HepG2 (cell line): ENCODE measurements around the gene ADGRV1. TPM values are rescaled to one million over a fixed set of nuclear protein-coding genes. Genes with fewer than 3 reads are reported as not detected.

Experiments
- ATAC-seq: fragments of 200-7000 bp; cut with Tn5 transposase; 3 replicates; pipeline ENCODE4 v1.9.1; 2020; ENCODE audit warnings: mild to moderate bottlenecking, moderate library complexity
- BruUV-seq: library from RNA; stranded (reverse); fragments of 400-500 nt; replicated peaks from 2 replicates; lab custom pipeline; 2021; lab: Mats Ljungman, UMichigan
- CTCF ChIA-PET: fragments of 300-600 bp; formaldehyde crosslinking; extraction: SDS; loops from one replicate; lab custom pipeline; 2021; ENCODE audit warnings: low total read pairs, inconsistent platforms, low intra/inter-chr PET ratio; lab: Yijun Ruan, JAX
- POLR2A ChIA-PET: fragments of 350-600 bp; sonication (Branson Sonifier 250); formaldehyde crosslinking; loops from one replicate; lab custom pipeline; 2020; ENCODE audit warnings: antibody characterized with exemption, inconsistent platforms; lab: Yijun Ruan, JAX
- DNase-seq: peaks from one replicate; pipeline ENCODE4 v3.0.0-alpha.2; 2015; ENCODE audit warnings: low spot score
- FAIRE-seq: peaks from 3 replicates; lab custom pipeline; 2011; peaks lifted over from hg19 to GRCh38; lab: Jason Lieb, UNC
- H2AFZ ChIP-seq: one replicate; pipeline ENCODE4 v1.6.1; 2011; ENCODE audit warnings: low read length, inconsistent platforms
- H3K27ac ChIP-seq: fragments of 300-600 bp; 3 replicates; pipeline ENCODE4 v1.8.0; 2011; ENCODE audit warnings: mixed run types, mild to moderate bottlenecking, mixed read lengths, low read length, inconsistent platforms; ENCODE audit not compliant: insufficient read depth; ENCODE audit errors: extremely low read length
- H3K27me3 ChIP-seq, 2 experiments: fragments of 200-600 bp in 1 of 2; 2 replicates in 1 of 2; 3 replicates in 1 of 2; pipeline versions ENCODE4 v1.6.0 to v1.8.0; 2011; ENCODE audit warnings: low read length in 2 of 2, mild to moderate bottlenecking in 2 of 2, moderate library complexity in 2 of 2, inconsistent platforms in 1 of 2; ENCODE audit not compliant: insufficient read depth in 2 of 2, control insufficient read depth in 1 of 2
- H3K36me3 ChIP-seq, 2 experiments: fragments of 200-600 bp in 1 of 2; replicated peaks in 1 of 2; 2 replicates in 1 of 2; 3 replicates in 1 of 2; pipeline versions ENCODE4 v1.5.1 to v1.8.0; 2011; ENCODE audit warnings: low read length in 2 of 2, inconsistent platforms in 1 of 2; ENCODE audit not compliant: insufficient read depth in 2 of 2, control insufficient read depth in 1 of 2
- H3K4me1 ChIP-seq: 2 replicates; pipeline ENCODE4 v1.5.1; 2012; ENCODE audit warnings: low read length, inconsistent platforms; ENCODE audit not compliant: insufficient read depth
- H3K4me2 ChIP-seq: 2 replicates; pipeline ENCODE4 v1.6.0; 2011; ENCODE audit warnings: low read depth, low read length, inconsistent platforms
- H3K4me3 ChIP-seq, 3 experiments: fragments of 200-600 bp in 1 of 3; sonication (generic), shearing (Covaris generic) in 1 of 3; replicated peaks in 1 of 3; 2 replicates each; pipeline ENCODE4 v1.5.1; 2011 to 2016; ENCODE audit warnings: low read length in 3 of 3, inconsistent platforms in 2 of 3, low read depth in 2 of 3, mild to moderate bottlenecking in 2 of 3, control low read depth in 1 of 3, mixed read lengths in 1 of 3; ENCODE audit not compliant: insufficient read depth in 1 of 3
- H3K79me2 ChIP-seq: one replicate; pipeline ENCODE4 v1.6.1; 2011; ENCODE audit warnings: low read length, inconsistent platforms; ENCODE audit not compliant: insufficient read depth
- H3K9ac ChIP-seq: 2 replicates; pipeline ENCODE4 v1.6.0; 2011; ENCODE audit warnings: mild to moderate bottlenecking, low read depth, low read length, inconsistent platforms; ENCODE audit not compliant: insufficient read depth
- H3K9me3 ChIP-seq: 2 replicates; pipeline ENCODE4 v1.5.1; 2012; ENCODE audit warnings: mild to moderate bottlenecking, low read length
- H4K20me1 ChIP-seq: 2 replicates; pipeline ENCODE4 v1.6.0; 2011; ENCODE audit warnings: inconsistent platforms, mild to moderate bottlenecking, low read length, moderate library complexity; ENCODE audit not compliant: insufficient read depth
- ARNTL ChIP-seq: sonication (generic); formaldehyde crosslinking; IDR thresholded peaks from 2 replicates; pipeline ENCODE4 v1.4.0; 2020; ENCODE audit warnings: mild to moderate bottlenecking, missing genetic modification reagents
- FIP1L1 ChIP-seq: fragments of 200-400 bp; formaldehyde crosslinking; IDR thresholded peaks from 2 replicates; pipeline ENCODE4 v1.6.1; 2018; ENCODE audit warnings: low read depth, mild to moderate bottlenecking, low read length, moderate library complexity, borderline replicate concordance; ENCODE audit not compliant: insufficient read depth
- HOXA3 ChIP-seq: sonication (generic); formaldehyde crosslinking; IDR thresholded peaks from 2 replicates; pipeline ENCODE4 v1.5.0; 2020; ENCODE audit warnings: missing genetic modification reagents
- MAFF ChIP-seq: IDR thresholded peaks from 2 replicates; pipeline ENCODE4 v1.6.1; 2011; ENCODE audit warnings: low read depth, low read length, improper control_type of control experiment
- MAFK ChIP-seq, 2 experiments: IDR thresholded peaks in 1 of 2; conservative IDR thresholded peaks in 1 of 2; 2 replicates each; pipeline ENCODE4 v1.6.1; 2011; ENCODE audit warnings: improper control_type of control experiment in 2 of 2, low read length in 2 of 2
- MEIS2 ChIP-seq: sonication (generic); formaldehyde crosslinking; IDR thresholded peaks from 2 replicates; pipeline ENCODE4 v1.9.0; 2021; ENCODE audit warnings: mild to moderate bottlenecking, missing genetic modification reagents
- PAX8 ChIP-seq: sonication (generic); formaldehyde crosslinking; IDR thresholded peaks from 2 replicates; pipeline ENCODE4 v1.8.0; 2022; ENCODE audit warnings: mild to moderate bottlenecking, missing genetic modification reagents, borderline replicate concordance
- ZFP36L1 ChIP-seq: sonication (generic); formaldehyde crosslinking; IDR thresholded peaks from 2 replicates; pipeline ENCODE4 v1.8.0; 2022; ENCODE audit warnings: mild to moderate bottlenecking, missing genetic modification reagents, moderate library complexity
- ZNF629 ChIP-seq: sonication (generic); formaldehyde crosslinking; conservative IDR thresholded peaks from 2 replicates; pipeline ENCODE4 v1.5.0; 2020; ENCODE audit warnings: missing genetic modification reagents
- ZNF670 ChIP-seq: sonication (generic); formaldehyde crosslinking; IDR thresholded peaks from 2 replicates; pipeline ENCODE4 v1.8.0; 2022; ENCODE audit warnings: mild to moderate bottlenecking, missing genetic modification reagents, borderline replicate concordance
- WGBS: methylation state at CpG from one replicate; pipeline ENCODE4 v1.1.6; 2017; ENCODE audit warnings: low lambda C conversion rate; 5-methylcytosine and 5-hydroxymethylcytosine counted together
- in situ Hi-C: cut with HindIII; loops from 2 replicates; pipeline ENCODE4 v1.10.0; 2017; ENCODE audit warnings: low pct_unique_long_range_greater_than_20kb; ENCODE audit not compliant: extremely low pct_ligation_motif_present
- intact Hi-C: fragments of 100-400 bp; cut with micrococcal nuclease; formaldehyde crosslinking; loops from one replicate; pipeline ENCODE4 v1.10.0; 2022; ENCODE audit not compliant: unreplicated experiment
- polyA plus RNA-seq, 8 experiments: library from polyadenylated mRNA; depleted of rRNA in 3 of 8; stranded (reverse) in 7 of 8; unstranded in 1 of 8; fragments of >200 nt; fragmentation: Illumina TruSeq in 4 of 8; extraction: Trizol in 4 of 8; gene quantifications; 2 replicates each; pipeline versions ENCODE4 v1.2.1 to v1.2.3, GENCODE V29; 2011 to 2016; ENCODE audit warnings: low read depth in 4 of 8, missing spikeins in 1 of 8, mixed read lengths in 1 of 8; ENCODE audit not compliant: insufficient read depth in 1 of 8
- total RNA-seq, 5 experiments: library from RNA; depleted of rRNA; stranded (reverse); fragments of >200 nt; fragmentation: Illumina TruSeq; extraction: Trizol; gene quantifications; 2 replicates each; pipeline ENCODE4 v1.2.3, GENCODE V29; 2016; ENCODE audit warnings: low read depth in 1 of 5
- TF ChIP-seq, protein P1 (sequence below): sonication (generic); formaldehyde crosslinking; IDR thresholded peaks from 2 replicates; pipeline ENCODE4 v1.4.0; 2020; ENCODE audit warnings: missing genetic modification reagents

ADGRV1 gene
- total and polyA plus RNA-seq, 2 of the 13 experiments (the other 11 are each of a cell fraction or from before 2014, with no cell fraction given): 1.7 to 3.9 TPM

DNA sequence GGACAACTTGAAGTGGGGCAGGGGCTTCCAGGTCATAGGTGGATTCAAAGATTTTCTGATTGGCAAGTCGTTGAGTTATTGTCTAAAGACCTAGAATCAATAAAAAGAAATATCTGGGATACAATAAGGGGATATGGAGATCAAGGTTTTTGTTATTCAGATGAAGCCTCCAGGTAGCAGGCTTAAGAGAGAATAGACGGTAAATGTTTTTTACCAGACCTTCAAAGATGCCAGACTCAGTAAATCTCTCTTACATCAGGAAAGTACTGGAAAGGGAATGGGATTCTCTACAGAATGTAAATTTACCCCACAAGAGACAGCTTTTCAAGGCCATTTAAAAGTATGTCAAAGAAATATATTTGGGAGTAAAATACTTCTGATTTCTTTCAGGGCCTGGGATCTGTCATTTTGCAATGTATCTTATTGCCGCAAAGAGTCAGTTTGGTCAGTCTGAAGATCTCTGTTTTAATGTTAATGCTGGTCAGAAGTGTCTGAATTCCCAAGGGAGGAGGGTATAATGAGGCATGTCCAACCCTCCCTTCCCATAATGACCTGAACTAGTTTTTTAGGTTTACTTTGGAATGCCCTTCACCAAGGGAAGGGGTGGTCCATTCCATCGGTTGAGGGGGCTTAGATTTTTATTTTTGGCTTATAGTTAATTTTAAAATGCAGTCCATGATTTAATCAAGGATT lies 15.6 kb upstream of the ADGRV1 start:
- Histone ChIP-seq H3K79me2 (no peaks in the 10 kb centered on the region), H3K4me3 (no peak overlapping the region), H3K9me3 (no peaks in the 10 kb centered on the region), H3K9ac (no peak overlapping the region), H3K4me2 (no peak overlapping the region), H4K20me1 (no peaks in the 10 kb centered on the region), H3K27ac (no peak overlapping the region), H3K36me3 (no peaks in the 10 kb centered on the region), H3K27me3 (no peaks in the 10 kb centered on the region), H2AFZ (no peak overlapping the region), H3K4me1 (peaks cover 8% of the 10 kb centered on the region)
- no peak for DNase-seq
- in situ Hi-C loops (no loop called here), intact Hi-C loops (no loop called here)
- WGBS: 33% methylated on average over 4 of the region's 4 CpGs
- no peak for FAIRE-seq
- POLR2A ChIA-PET: interaction anchor here (0.9 kb wide), 1 partner anchor 133 kb away, joined by 3 read pairs; the partner anchor contains the start of gene CETN3
- no peak for ATAC-seq
- BruUV-seq: no TSS peak
- TF ChIP-seq HOXA3 (CRISPR knock-in tag) (no peak), MEIS2 (CRISPR knock-in tag) (no peak), ARNTL (CRISPR knock-in tag) (no peak), PAX8 (CRISPR knock-in tag) (no peak), ZFP36L1 (CRISPR knock-in tag) (no peak), ZNF670 (CRISPR knock-in tag) (no peak), FIP1L1 (no peak)
- CTCF ChIA-PET: no interaction called here

DNA sequence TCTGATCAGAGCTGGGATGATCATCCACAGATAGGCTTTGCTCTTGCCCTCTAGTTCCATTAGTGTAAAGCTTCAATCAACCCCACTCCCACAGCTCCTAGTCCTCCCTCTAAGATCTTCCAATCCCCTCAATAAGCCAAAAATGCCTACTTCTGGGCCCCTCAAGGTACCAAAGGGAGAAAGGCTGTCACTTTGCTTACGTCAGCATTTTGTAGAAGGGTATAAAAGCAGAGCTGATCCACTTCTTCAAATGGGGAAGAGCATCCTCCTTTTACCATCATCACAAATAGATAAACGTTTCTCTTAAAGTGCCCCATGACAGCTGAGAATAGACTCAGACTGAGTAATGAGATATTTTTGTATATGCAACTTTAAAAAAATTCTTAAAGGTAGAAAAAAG lies 13.1 kb upstream of the ADGRV1 start:
- Histone ChIP-seq H3K4me3 (no peak overlapping the region), H3K4me1 (peaks cover 8% of the 10 kb centered on the region), H3K36me3 (no peaks in the 10 kb centered on the region), H3K79me2 (no peaks in the 10 kb centered on the region), H3K27me3 (no peaks in the 10 kb centered on the region), H3K27ac (no peak overlapping the region), H4K20me1 (no peaks in the 10 kb centered on the region), H2AFZ (no peak overlapping the region), H3K9ac (no peak overlapping the region), H3K9me3 (no peaks in the 10 kb centered on the region), H3K4me2 (no peak overlapping the region)
- no TSS peak for BruUV-seq
- POLR2A ChIA-PET: no interaction called here
- intact Hi-C loops: no loop called here
- DNase-seq (no peak), ATAC-seq (no peak), FAIRE-seq (no peak)
- in situ Hi-C loops: no loop called here
- CTCF ChIA-PET: no interaction called here
- 28% methylated on average over 2 of the region's 2 CpGs for WGBS
- TF ChIP-seq MAFF (peak; percentile 99), ZNF629 (CRISPR knock-in tag) (no peak), MAFK (conservative IDR thresholded peaks at IDR 0.05 in 1 of 2, IDR thresholded peaks at IDR 0.05 in 1 of 2; ENCODE audit: low read length in 2 of 2) (peak; percentile 97 to 99)
- TF ChIP-seq, protein P1, sequence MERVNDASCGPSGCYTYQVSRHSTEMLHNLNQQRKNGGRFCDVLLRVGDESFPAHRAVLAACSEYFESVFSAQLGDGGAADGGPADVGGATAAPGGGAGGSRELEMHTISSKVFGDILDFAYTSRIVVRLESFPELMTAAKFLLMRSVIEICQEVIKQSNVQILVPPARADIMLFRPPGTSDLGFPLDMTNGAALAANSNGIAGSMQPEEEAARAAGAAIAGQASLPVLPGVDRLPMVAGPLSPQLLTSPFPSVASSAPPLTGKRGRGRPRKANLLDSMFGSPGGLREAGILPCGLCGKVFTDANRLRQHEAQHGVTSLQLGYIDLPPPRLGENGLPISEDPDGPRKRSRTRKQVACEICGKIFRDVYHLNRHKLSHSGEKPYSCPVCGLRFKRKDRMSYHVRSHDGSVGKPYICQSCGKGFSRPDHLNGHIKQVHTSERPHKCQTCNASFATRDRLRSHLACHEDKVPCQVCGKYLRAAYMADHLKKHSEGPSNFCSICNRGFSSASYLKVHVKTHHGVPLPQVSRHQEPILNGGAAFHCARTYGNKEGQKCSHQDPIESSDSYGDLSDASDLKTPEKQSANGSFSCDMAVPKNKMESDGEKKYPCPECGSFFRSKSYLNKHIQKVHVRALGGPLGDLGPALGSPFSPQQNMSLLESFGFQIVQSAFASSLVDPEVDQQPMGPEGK: no peak
